LNCaP clone FGC (cell line): ENCODE measurements around the gene URB1.
"Not testable (repeated sequence)": the region's sequence is repeated elsewhere in the genome, so short reads cannot be mapped to it uniquely, and the experiment has no call there.

Experiments used
- DNase-seq: peaks from one replicate; pipeline ENCODE4 v3.0.0-alpha.2; 2011; ENCODE audit warnings: low read depth
- H3K4me3 ChIP-seq: 2 replicates; pipeline ENCODE4 v1.5.1; 2011; ENCODE audit warnings: mild to moderate bottlenecking, low read depth, low read length, control low read depth
- TF ChIP-seq, protein P1 (sequence below): IDR thresholded peaks from 2 replicates; pipeline ENCODE4 v1.5.1; 2012; ENCODE audit warnings: mild to moderate bottlenecking; ENCODE audit not compliant: control insufficient read depth, insufficient read depth; ENCODE audit errors: extremely low read depth

URB1 gene, protein sequence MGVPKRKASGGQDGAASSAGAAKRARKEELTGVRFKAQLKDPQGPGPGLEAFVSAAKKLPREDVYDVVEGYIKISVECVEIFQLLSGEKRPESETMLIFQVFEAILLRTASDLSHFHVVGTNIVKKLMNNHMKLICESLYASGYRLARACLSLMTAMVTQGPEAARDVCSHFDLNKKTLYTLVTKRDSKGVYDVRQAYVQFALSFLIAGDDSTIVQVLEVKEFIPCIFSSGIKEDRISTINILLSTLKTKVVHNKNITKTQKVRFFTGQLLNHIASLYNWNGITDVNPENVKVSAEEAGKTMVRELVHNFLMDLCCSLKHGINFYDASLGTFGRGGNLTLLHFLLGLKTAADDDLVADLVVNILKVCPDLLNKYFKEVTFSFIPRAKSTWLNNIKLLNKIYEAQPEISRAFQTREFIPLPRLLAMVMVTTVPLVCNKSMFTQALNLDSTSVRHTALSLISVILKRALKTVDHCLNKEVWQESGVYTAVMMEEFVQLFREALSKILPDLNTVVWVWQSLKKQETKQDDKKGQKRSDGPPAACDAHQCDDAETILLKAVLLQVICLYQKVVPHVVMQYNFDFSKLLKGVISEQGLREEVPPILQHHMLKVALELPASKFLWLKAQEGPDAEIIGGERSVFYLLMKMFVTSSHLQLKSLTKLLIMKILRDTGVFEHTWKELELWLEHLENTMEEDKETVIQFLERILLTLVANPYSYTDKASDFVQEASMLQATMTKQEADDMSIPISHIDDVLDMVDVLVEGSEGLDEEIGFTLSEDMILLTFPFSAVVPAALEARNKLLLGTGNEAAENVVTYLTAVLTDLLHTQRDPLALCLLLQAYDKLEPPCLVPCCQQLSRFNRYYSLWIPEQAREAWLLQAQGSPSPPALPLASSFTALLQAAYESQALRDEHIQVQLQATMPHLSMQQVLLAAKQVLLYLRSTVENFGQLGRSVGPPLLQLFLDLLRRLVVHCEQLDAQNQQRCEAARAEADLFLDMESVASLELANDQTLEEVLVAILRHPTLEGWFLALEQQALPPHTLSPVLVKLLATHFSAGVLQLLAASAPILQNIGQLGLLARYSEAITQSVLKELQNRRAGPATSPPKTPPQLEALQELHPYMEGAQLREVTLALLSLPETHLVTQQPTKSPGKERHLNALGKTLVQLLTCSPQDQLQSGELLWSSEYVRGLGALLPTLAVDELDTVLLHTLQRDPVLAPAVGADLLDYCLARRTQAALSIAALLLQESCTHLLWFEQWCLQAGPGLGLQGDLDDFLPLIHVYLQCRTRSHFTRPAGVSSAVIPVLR (N-terminal part only)

DNA sequence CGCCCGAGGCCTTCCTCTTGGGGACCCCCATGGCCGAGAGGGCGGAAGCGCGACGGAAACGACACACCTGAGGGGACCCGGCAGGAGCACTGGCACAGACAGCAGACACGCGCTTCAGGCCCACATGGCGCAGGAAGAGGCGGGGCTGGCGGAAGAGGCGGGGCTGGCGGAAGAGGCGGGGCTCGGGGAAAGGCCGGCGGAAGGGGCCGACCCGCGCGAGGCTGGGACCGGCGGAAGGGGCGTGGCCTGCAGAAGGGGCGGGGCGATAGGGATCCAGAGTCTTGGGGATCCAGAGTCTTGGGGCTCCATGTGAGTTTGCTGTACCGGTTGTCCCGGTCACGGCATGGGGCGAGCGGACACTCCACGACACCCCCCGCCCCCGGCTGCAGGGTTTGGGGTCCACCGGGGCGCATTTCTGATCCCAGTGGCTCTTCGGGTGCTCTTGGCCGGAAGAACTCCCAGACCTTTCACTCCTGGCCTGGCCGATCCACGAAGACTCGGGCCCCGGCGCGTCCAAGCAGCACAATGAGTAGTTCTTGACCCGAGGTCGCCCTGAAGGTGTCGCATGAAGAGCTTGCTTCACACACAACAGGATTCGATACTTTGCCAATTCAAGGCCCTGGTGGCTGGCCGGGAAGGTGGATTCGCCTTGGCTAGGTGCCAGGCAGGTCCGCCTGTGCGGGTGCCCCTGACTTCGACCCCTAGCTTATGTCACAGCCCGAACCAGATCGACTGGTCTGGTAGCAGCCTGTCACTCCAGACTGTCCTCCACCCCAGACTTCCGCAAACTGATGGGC is at the start of gene URB1:
Gene URB1 (minus strand): TSS at position 133 of the 797 bp plus-strand sequence. CDS start 102 bp downstream, at position 31.
- TF ChIP-seq, protein P1, sequence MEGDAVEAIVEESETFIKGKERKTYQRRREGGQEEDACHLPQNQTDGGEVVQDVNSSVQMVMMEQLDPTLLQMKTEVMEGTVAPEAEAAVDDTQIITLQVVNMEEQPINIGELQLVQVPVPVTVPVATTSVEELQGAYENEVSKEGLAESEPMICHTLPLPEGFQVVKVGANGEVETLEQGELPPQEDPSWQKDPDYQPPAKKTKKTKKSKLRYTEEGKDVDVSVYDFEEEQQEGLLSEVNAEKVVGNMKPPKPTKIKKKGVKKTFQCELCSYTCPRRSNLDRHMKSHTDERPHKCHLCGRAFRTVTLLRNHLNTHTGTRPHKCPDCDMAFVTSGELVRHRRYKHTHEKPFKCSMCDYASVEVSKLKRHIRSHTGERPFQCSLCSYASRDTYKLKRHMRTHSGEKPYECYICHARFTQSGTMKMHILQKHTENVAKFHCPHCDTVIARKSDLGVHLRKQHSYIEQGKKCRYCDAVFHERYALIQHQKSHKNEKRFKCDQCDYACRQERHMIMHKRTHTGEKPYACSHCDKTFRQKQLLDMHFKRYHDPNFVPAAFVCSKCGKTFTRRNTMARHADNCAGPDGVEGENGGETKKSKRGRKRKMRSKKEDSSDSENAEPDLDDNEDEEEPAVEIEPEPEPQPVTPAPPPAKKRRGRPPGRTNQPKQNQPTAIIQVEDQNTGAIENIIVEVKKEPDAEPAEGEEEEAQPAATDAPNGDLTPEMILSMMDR = 0 out of 2 replicates have a peak, but pooled peaks have one; percentile 12
- H3K4me3 ChIP-seq = peak within 1 kb of the TSS; percentile 99
- DNase-seq = no peak

DNA sequence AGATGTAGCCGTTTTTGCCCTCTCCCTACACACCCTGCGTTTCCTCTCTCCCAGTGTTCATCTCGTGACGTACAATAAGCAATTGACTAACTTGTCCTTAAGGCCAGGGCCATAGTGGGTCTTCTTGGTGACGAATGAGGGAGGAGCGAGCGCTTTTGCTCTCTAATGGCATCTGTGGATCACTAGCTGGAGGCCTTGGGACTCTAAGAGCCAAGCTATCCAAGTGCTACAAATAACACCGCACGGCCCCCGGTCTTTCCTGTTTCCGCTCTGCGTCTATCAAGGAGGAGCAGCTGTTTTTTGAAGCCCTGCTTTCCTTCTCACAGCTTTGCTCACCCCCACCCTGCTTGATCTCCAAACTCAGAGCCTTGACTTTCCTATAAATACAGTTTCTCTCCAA is 44.9 kb upstream of the URB1 start:
- DNase-seq = no peak
- TF ChIP-seq, protein P1 = no peak
- H3K4me3 ChIP-seq = no peak overlapping the region

DNA sequence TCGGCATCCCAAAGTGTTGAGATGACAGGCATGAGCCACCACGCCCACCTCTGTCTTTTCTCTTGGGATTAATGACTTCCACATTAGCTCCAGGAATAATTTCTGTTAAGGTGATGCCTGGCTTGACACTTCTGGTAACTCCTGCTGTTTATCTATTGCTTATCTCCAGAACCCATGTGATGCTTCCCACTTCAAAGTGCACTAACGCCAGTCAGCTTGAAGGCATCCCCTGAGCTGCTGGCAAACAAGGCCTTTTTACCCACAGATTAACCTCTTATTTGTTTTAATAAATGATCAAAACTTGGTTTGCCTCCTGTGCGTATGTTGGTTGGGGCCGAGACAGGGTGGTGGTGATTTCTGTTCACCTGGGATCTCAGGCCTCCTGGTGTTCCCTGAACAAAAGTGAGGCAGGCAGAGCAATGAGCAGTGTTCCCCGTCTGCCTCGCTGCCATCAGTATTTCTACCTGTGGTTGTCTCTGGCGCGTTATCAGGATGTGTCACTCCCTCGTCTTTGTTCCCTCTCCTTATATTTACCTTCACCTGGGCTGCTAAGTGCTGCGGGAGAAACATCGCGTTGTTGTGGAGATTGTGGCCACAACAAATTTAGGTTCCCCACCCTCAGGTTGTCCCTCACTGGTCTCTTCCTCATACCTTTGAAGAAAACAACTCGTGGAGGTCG is 40.3 kb upstream of the URB1 start:
- not testable (repeated sequence) for H3K4me3 ChIP-seq, DNase-seq

DNA sequence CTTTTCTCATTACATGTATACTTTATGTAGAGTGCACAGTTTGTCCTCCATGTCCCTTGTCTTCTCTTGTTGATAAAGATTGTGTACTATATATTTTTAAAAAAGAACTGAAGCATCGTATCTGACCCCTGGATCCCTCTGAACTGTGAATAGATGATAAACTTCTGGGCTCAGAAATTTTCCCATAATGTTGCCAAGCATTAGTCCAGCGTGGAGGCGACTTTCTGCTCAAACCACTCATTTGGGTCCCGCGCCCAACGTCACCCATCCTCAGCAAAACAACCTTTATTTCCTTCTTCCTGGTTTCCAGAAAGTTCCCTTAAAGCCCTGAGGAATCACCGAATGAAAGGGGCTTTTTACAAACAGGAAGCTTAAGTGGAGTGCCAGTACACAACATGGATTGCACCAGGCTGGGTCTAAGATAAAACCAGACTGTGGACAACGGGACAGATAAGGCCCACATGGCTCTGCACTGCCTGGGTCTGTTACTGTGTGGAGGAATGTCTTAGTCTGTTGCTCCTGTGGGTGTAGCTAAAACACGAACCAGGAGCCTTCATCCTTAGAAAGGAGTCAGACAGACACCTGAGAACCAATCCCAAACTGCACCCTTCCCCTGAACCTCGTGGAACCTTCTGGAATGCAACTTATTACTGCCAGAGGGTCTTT is 35.3 kb upstream of the URB1 start:
- DNase-seq = no peak
- H3K4me3 ChIP-seq = no peak overlapping the region
- TF ChIP-seq, protein P1 = no peak

DNA sequence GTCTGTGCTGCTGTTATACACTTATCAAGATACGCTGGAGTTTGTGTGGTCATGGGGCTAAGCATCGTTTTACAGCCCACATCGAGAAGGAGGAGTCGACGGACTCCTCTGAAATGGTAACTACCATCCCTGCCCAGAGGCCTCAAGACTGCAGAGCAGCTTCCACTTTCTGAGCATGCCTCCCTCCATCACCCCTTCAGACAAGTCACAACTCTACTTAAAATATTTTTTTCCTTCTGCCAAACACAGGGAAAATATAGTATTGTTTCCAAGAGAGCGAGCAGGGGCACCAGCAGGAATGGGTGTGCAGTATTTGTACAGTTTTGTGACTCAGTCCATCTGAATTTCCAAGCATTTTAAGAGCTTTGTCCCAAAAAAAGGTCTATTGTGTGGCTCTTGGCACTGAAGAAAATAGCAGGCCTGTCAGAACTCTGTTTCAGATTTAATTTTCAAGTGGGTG is 33.8 kb upstream of the URB1 start:
- no peak for DNase-seq
- H3K4me3 ChIP-seq = no peak overlapping the region
- TF ChIP-seq, protein P1 = no peak

DNA sequence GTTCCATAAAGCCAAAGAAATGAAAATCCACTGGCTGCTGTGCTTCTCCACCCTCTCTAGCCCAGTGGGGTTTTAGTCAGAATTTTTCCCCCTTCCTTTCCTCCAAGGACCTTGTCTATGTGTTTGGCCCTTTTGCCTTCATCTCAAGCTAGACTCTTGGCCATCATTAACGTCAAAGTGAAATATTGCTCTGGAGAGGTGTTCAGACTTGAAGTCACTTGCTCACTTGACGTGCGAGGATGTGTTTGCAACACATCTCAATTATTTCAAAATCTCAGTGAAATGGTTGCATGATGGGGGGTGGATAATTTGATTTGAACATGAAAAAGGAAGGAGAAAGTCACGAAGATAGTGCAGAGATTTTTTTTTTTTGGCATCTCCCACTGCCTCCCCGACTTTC is 33.3 kb upstream of the URB1 start:
- TF ChIP-seq, protein P1 = no peak
- no peak overlapping the region for H3K4me3 ChIP-seq
- DNase-seq = no peak
